GM12874 (cell line): ENCODE results near the gene F8.

Experiments used
- TF ChIP-seq, protein P1 (sequence below): IDR thresholded peaks from 2 replicates; pipeline ENCODE4 v1.5.1; 2011; ENCODE audit warnings: low read depth, mild to moderate bottlenecking, control low read depth, low read length, moderate library complexity; ENCODE audit not compliant: insufficient read depth

F8 gene

DNA sequence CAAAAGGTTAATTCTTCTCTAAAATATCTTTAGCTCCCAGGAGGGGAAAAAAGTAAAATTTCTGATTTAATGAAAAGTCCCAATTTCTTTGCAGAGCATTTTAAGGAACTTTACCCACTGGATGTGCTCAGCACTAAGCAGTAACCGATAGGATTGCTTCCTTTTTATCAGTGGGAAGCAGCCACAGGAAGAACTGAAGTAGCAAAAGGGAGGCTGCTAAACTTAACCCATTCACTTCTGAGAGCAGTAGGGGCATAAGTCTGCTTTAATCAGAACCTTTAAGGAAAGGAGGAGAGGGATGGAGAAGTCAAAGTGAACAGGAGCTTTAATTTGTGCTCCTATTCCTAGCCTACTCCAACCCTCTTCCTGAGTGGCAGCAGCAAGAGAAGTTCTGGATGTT is at the start of gene F8:
TSS of gene F8 (minus strand) at position 139 of the 400 bp plus-strand sequence. CDS start 171 bp downstream, outside the sequence.
- TF ChIP-seq, protein P1, sequence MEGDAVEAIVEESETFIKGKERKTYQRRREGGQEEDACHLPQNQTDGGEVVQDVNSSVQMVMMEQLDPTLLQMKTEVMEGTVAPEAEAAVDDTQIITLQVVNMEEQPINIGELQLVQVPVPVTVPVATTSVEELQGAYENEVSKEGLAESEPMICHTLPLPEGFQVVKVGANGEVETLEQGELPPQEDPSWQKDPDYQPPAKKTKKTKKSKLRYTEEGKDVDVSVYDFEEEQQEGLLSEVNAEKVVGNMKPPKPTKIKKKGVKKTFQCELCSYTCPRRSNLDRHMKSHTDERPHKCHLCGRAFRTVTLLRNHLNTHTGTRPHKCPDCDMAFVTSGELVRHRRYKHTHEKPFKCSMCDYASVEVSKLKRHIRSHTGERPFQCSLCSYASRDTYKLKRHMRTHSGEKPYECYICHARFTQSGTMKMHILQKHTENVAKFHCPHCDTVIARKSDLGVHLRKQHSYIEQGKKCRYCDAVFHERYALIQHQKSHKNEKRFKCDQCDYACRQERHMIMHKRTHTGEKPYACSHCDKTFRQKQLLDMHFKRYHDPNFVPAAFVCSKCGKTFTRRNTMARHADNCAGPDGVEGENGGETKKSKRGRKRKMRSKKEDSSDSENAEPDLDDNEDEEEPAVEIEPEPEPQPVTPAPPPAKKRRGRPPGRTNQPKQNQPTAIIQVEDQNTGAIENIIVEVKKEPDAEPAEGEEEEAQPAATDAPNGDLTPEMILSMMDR, result no peak

DNA sequence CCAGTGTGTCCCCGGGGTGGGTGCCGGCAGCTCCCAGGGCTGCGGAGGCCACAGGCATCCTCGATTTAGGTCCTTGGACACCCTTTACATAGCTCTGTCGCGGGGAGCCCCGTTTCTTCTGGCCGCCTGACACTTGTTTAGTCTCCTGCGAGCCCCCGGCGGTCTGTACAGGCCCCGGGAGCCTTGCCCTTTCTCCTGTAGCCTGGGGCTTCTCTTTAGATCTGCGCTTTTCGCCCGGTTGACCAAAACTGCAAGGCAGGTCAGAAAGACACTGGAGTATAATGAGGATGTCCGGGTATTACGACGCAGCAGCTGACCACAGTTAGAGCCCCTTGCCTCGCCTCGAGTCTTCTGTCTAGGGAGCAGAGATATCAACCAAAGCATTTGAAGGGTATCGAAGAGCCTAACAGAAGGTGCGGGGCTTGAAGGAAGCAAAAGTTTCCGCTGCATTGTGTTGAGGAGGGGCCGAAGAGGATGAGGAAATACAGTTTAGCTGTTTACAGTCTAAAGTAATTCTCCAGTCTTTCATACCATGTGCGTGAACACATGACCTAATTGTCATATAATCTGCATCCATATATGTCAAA is 49.3 kb upstream of the F8 start:
- TF ChIP-seq, protein P1, result no peak

DNA sequence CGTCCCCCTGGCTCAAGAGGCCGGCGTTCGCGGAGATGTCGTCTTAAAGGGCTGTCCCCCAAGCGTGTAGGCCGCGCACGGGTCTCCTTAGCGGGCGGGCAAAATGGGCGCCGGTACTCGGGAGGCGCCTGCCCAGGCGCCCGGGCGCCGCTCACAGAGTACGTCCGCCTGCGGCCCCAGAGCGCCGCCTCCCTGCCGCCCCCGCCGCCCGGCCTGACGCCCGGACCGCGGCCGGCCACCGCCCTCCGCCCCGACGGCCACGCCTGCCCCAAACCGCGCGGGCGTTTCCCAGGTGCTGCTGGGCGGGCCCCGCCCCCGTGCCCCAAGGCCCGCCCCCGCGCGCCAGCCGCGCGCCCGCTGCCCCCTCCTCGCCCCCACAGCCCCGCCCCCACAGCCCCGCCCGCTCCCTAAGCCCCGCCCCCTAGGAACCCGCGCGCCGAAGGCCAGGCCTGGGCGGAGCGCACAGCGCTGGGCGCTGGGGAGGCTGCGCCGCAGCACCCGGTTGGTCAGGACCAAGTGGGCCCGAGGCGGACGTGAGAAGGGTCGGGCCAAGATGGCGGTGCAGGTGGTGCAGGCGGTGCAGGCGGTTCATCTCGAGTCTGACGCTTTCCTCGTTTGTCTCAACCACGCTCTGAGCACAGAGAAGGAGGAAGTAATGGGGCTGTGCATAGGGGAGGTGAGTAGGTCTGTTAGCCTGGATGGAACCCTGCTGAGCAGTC is 48.6 kb upstream of the F8 start, which contains the start of the genes BRCC3, CMC4 and MTCP1:
TSS of gene BRCC3 (plus strand) at position 534 of the 719 bp plus-strand sequence. CDS start at position 554, 20 bp downstream.
TSS of gene CMC4 (minus strand) at position 162 of the 719 bp plus-strand sequence. CDS start 7,113 bp downstream, outside the sequence.
TSS of gene MTCP1 (minus strand) at position 162 of the 719 bp plus-strand sequence. CDS start 5,126 bp downstream, outside the sequence.
- TF ChIP-seq, protein P1, result no peak

DNA sequence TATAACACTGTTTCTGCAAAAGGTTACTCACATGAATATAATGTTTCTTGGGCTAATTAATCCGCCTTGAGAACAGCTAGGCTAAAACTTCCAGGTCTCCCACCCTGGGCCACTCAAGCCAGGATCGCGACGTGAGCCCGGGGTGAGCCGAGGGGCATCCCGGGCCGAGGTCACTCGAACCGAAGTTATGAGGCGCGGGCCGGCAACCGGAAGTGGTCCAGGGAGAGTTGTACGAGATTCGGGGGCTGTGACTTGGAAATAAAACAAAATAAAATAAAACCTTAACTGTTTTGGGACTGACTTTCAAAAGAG is 48.1 kb upstream of the F8 start:
- TF ChIP-seq, protein P1, result no peak

DNA sequence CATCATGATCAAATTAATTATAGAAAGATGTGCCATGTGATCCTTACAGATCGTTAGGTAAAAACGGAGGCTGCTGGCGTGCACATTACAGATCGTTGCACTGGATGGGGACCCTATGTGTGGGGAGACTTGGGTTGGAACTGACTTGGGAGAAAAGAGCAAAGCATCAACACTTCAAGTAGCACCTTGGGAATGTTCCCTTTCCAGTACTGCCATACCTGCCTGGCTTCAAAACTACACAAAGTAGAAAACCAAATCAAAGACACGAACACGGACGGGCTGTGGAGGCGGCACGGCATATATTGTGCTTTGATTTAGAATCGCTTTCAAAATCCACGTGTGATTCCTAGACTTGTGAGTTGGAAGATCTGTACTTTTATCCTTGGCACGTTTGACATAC is 47.5 kb upstream of the F8 start:
- TF ChIP-seq, protein P1, result no peak

DNA sequence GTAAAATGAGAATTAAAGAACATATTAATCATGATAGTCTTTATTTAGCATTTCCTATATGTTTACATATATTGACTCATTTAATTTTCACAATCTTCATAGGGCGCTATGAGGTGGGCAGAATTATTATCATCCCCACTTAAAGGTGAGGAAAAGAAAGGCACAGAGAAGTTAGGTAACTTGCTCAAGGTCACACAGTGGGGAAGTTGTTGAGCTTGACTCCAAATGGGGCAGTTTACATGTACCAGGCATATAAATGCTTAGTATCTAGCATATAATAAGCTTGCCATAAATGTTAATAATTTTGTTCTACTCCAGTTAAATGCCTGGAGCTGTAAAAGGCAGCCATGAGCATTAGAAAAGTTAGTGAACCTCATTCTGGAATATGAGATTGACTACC is 46.9 kb upstream of the F8 start:
- TF ChIP-seq, protein P1, result no peak

DNA sequence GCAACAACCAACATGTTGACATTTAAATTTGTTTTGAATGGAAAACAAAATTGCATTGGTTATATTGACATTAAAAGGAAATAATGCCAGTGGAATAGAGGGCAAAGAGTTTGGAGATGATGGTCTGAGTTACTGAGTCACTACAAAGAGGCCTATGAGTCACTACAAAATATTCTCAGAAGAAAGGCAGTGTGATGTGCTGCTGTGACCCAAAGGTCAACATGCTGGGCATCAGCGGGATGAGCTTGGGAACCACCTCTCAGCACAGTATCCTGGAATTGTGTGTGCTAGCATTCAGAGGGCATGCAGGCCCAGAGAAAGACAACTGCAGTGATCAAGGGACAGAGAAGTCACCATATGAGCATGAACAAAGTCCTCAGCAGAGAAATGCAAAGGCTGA is 45.6 kb upstream of the F8 start:
- TF ChIP-seq, protein P1, result no peak
